Measurements from ENCODE around the gene UTP15. TPM values are rescaled to one million over a fixed set of nuclear protein-coding genes. Genes with fewer than 3 reads are reported as not detected.

The UTP15 gene
- total and polyA plus RNA-seq, 11 donors, result 2.3 to 12.5 (median 8.6) TPM

DNA sequence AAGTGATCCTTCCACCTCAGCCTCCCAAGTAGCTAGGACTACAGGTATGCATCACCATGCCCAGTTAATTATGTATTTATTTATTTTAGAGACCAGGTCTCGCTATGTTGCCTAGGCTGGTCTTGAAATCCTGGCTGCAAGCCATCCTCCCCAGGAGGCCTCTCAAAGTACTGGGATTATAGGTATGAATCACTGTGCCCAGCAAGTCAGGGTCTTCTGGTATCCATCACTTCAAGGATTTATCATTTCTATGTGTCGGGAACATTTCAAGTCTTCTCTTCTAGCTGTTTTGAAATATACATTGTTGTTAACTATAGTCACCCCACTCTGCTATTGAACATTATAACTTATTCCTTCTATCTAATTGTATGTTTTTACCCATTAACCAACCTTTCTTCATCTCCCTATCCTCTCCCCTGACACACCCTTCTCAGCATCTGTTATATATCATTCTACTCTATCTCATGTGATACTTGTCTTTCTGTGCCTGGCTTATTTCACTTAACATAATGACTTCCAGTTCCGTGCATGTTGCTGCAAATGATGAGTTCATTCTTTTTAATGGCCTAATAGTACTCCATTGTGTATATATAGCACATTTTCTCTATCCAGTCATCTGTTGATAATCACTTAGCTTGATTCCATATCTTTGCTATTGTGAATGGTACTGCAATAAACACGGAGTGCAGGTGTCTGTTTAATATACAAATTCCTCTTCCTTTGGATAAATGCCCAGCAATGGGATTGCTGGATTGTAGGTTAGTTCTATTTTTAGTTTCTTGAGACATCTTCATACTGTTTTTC is 26.4 kb downstream of the UTP15 start:
- WGBS, 4 donors, result 37 to 43% (median 41%) methylated on average over 4 of the region's 4 CpGs
- Histone ChIP-seq H3K4me1 (no peaks in the 10 kb centered on the region), H3K27ac (no peak overlapping the region), H3K4me3 (no peak overlapping the region), H3K36me3 (no peaks in the 10 kb centered on the region), H3K27me3 (no peaks in the 10 kb centered on the region), H3K9me3 (no peaks in the 10 kb centered on the region)
- no peak for DNase-seq
- TF ChIP-seq, protein P1, sequence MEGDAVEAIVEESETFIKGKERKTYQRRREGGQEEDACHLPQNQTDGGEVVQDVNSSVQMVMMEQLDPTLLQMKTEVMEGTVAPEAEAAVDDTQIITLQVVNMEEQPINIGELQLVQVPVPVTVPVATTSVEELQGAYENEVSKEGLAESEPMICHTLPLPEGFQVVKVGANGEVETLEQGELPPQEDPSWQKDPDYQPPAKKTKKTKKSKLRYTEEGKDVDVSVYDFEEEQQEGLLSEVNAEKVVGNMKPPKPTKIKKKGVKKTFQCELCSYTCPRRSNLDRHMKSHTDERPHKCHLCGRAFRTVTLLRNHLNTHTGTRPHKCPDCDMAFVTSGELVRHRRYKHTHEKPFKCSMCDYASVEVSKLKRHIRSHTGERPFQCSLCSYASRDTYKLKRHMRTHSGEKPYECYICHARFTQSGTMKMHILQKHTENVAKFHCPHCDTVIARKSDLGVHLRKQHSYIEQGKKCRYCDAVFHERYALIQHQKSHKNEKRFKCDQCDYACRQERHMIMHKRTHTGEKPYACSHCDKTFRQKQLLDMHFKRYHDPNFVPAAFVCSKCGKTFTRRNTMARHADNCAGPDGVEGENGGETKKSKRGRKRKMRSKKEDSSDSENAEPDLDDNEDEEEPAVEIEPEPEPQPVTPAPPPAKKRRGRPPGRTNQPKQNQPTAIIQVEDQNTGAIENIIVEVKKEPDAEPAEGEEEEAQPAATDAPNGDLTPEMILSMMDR (IDR thresholded peaks at IDR 0.05), result no peak
- TF ChIP-seq POLR2A (IDR thresholded peaks at IDR 0.05), result no peak
- intact Hi-C loops (cut with DNase I), result loop anchor here in 9 of 10 donors (1.0 to 10.0 kb wide), 7 partner anchors 100 to 1063 kb away; partner anchors contain the start of gene ENC1 (in 1 of the 9)
- no peak for ATAC-seq

DNA sequence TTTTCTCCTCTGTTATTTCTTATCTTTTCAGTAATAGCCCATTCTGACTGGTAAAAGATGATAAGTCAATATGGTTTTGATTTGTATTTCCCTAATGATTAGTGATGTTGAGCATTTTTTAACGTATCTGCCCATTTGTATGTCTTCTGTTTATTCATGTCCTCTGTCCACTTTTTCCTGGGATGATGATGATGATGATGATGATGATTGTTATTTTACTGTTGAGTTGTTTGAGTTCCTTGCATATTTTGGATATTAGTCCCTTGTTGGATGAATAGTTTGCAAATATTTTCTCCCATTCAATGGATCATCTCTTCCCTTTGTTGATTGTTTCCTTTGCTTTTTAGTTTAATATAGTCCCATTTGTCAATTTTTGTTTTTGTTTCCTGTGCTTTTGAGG is 27.0 kb downstream of the UTP15 start:
- DNase-seq (no peak), ATAC-seq (no peak)
- H3K4me3 ChIP-seq, result no peak overlapping the region
- intact Hi-C loops (cut with DNase I), result loop anchor here in 6 of 10 donors (5.0 to 10.0 kb wide), 4 partner anchors 100 to 1062 kb away; partner anchors contain the start of gene ENC1 (in 1 of the 6)
- H3K9me3 ChIP-seq, result no peaks in the 10 kb centered on the region
- H3K36me3 ChIP-seq, result no peaks in the 10 kb centered on the region
- TF ChIP-seq, protein P1 (IDR thresholded peaks at IDR 0.05), result no peak
- TF ChIP-seq POLR2A (IDR thresholded peaks at IDR 0.05), result no peak
- WGBS, 4 donors, result 74 to 82% (median 80%) methylated on average over 1 of the region's 1 CpG
- H3K4me1 ChIP-seq, result no peaks in the 10 kb centered on the region
- no peaks in the 10 kb centered on the region for H3K27me3 ChIP-seq
- H3K27ac ChIP-seq, result no peak overlapping the region

DNA sequence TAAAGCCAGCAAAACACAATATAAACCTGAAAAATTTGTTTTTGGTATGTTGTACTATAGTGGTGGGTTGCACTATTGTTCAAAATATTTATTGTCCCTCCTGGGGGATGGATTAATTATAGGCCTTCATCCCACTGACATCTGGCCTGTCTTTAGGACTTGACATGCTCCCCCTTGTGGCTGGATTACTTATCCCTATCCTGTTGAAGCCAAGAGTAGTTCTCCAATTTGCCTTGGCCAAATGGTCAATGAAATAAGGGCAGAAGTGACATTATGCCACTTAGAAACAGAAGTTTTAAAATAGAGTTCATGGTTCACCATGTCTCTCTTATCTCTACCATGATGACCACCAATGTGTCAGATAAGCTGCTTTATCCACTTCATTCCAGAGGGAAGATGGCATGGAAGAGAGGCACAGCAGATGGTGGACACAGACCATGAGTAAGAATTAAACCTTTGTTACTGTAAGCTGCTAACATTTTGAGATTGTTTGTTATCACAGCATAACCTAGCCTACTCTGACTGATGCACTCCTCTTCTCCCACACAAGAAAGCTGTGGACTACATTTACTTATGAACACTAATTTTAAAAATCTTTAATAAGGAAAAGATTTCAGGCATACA is 31.3 kb downstream of the UTP15 start:
- ATAC-seq, result no peak
- no peak overlapping the region for H3K27ac ChIP-seq
- intact Hi-C loops (cut with DNase I), result loop anchor here in 2 of 10 donors (10.0 kb wide), 2 partner anchors 1048 to 1058 kb away; partner anchors contain the start of gene ENC1 (in 1 of the 2)
- peaks cover 0 to 10% (median 3%) of the 10 kb centered on the region in 12 donors for H3K9me3 ChIP-seq
- no peaks in the 10 kb centered on the region for H3K27me3 ChIP-seq
- no peaks in the 10 kb centered on the region for H3K4me1 ChIP-seq
- H3K4me3 ChIP-seq, result no peak overlapping the region
- TF ChIP-seq, protein P1 (IDR thresholded peaks at IDR 0.05), result peak in 11 of 12 donors; percentile 7 to 54 (median 42)
- TF ChIP-seq POLR2A (IDR thresholded peaks at IDR 0.05), result no peak
- H3K36me3 ChIP-seq, result no peaks in the 10 kb centered on the region
- no peak for DNase-seq

DNA sequence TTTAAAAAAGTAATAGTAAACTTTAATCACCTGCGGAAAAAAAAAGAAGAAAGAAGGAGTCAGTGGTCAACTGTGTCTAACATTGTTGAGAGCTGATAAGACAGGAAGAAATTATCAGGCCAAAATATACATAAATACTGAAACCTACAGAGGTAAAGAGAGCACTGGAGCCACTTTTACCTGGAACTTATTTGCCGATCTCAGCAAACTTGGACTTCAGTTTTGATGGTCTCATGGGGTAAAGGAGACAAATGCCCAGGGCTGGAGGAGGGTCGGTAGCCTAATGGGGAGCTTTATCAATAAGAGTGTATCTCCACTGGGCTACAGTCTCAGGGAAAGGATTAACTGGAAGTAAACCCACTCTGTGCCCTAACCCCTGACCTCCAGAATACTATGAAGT is 33.8 kb downstream of the UTP15 start:
- Histone ChIP-seq H3K27ac (no peak overlapping the region), H3K9me3 (peaks cover 0 to 17% (median 5%) of the 10 kb centered on the region in 12 donors), H3K36me3 (no peaks in the 10 kb centered on the region), H3K4me3 (no peak overlapping the region), H3K4me1 (no peaks in the 10 kb centered on the region), H3K27me3 (no peaks in the 10 kb centered on the region)
- WGBS, 4 donors, result 75 to 90% (median 90%) methylated on average over 3 of the region's 3 CpGs
- ATAC-seq (no peak), DNase-seq (no peak)
- TF ChIP-seq POLR2A (IDR thresholded peaks at IDR 0.05), result no peak
- TF ChIP-seq, protein P1 (IDR thresholded peaks at IDR 0.05), result no peak
- intact Hi-C loops (cut with DNase I), result loop anchor here in 2 of 10 donors (10.0 kb wide), 2 partner anchors 1045 to 1055 kb away; partner anchors contain the start of gene ENC1 (in 1 of the 2)

All from heart left ventricle (tissue), 16 donors.